Measurements from ENCODE around the gene CACHD1. TPM values are rescaled to one million over a fixed set of nuclear protein-coding genes. Genes with fewer than 3 reads are reported as not detected.

The CACHD1 gene
- total RNA-seq, 2 donors from 2014 or later: 10.8 to 14.4 TPM

Small RNA genes within 50 kb of the gene (microRNA-seq; reads per million reads assigned to microRNA genes)
- not detected for gene MIR4794

Small RNA genes within 50 kb of the gene (small RNA-seq; reads per million reads assigned to genes)
- 0 to 0.09 reads per million in 2 donors for gene MIR4794

Data from prostate gland (tissue), 2 donors.